Neural cell (in vitro differentiated cells): ENCODE data around the gene MPND. TPM values are rescaled to one million over a fixed set of nuclear protein-coding genes. Genes with fewer than 3 reads are reported as not detected.

Experiments
- H2AFZ ChIP-seq: fragments of 200-600, 300-800 bp; sonication (generic), shearing (Covaris generic); 2 replicates; pipeline ENCODE4 v1.6.0; 2014; ENCODE audit warnings: low read depth, mild to moderate bottlenecking, antibody characterized with exemption, low read length, moderate library complexity
- H3F3A ChIP-seq: fragments of 200-600 bp; shearing (Covaris generic); 2 replicates; pipeline ENCODE4 v1.6.1; 2016; ENCODE audit warnings: mild to moderate bottlenecking, moderate library complexity, mixed read lengths, antibody characterized with exemption, low read length; ENCODE audit not compliant: insufficient read depth, poor library complexity, severe bottlenecking
- H3K27ac ChIP-seq: fragments of 200-600, 300-800 bp; sonication (generic), shearing (Covaris generic); 2 replicates; pipeline ENCODE4 v1.5.1; 2014; ENCODE audit warnings: mild to moderate bottlenecking, low read length, moderate library complexity
- H3K27me3 ChIP-seq: fragments of 300-800, 200-600 bp; sonication (generic), shearing (Covaris generic); 2 replicates; pipeline ENCODE4 v1.6.0; 2014; ENCODE audit warnings: mild to moderate bottlenecking, low read depth, low read length, moderate library complexity; ENCODE audit not compliant: insufficient read depth
- H3K36me3 ChIP-seq: fragments of 300-800, 200-600 bp; sonication (generic), shearing (Covaris generic); 2 replicates; pipeline ENCODE4 v1.5.1; 2014; ENCODE audit warnings: mild to moderate bottlenecking, antibody characterized with exemption, low read length, moderate library complexity; ENCODE audit not compliant: insufficient read depth
- H3K4me2 ChIP-seq: fragments of 300-800, 200-600 bp; sonication (generic), shearing (Covaris generic); 2 replicates; pipeline ENCODE4 v1.6.0; 2014; ENCODE audit warnings: mild to moderate bottlenecking, low read length
- H3K4me3 ChIP-seq: fragments of 300-800, 200-600 bp; sonication (generic), shearing (Covaris generic); 2 replicates; pipeline ENCODE4 v1.5.1; 2014; ENCODE audit warnings: mild to moderate bottlenecking, low read length, moderate library complexity
- H3K79me2 ChIP-seq: fragments of 200-600 bp; shearing (Covaris generic); replicated peaks from 2 replicates; pipeline ENCODE4 v1.6.0; 2014; ENCODE audit warnings: mild to moderate bottlenecking, low read length, moderate library complexity; ENCODE audit not compliant: insufficient read depth
- H3K9ac ChIP-seq: fragments of 300-800, 200-600 bp; sonication (generic), shearing (Covaris generic); 2 replicates; pipeline ENCODE4 v1.6.1; 2016; ENCODE audit warnings: mild to moderate bottlenecking, low read length, mixed read lengths
- H3K9me2 ChIP-seq: fragments of 200-600 bp; shearing (Covaris generic); 2 replicates; pipeline ENCODE4 v1.6.1; 2016; ENCODE audit warnings: mild to moderate bottlenecking, low read length, mixed read lengths; ENCODE audit not compliant: insufficient read depth
- H3K9me3 ChIP-seq: fragments of 200-600, 300-800 bp; sonication (generic), shearing (Covaris generic); 2 replicates; pipeline ENCODE4 v1.6.1; 2016; ENCODE audit warnings: mild to moderate bottlenecking, mixed run types, low read length, moderate library complexity, mixed read lengths
- H4K20me1 ChIP-seq: fragments of 200-600 bp; shearing (Covaris generic); 2 replicates; pipeline ENCODE4 v1.6.1; 2016; ENCODE audit warnings: mild to moderate bottlenecking, mixed run types; ENCODE audit not compliant: insufficient read depth
- EP300 ChIP-seq: fragments of 450-650 bp; conservative IDR thresholded peaks from 2 replicates; pipeline ENCODE4 v1.6.1; 2014; ENCODE audit warnings: antibody characterized with exemption, mild to moderate bottlenecking, moderate library complexity; ENCODE audit not compliant: poor library complexity, severe bottlenecking
- EZH2 ChIP-seq: fragments of 200-600, 300-800 bp; shearing (Covaris generic), sonication (generic); IDR thresholded peaks from 2 replicates; pipeline ENCODE4 v1.6.1; 2014; ENCODE audit warnings: antibody characterized with exemption, low read length, borderline replicate concordance, mild to moderate bottlenecking; ENCODE audit not compliant: insufficient read depth, poor library complexity, severe bottlenecking
- MXI1 ChIP-seq: fragments of 450-650 bp; conservative IDR thresholded peaks from 2 replicates; pipeline ENCODE4 v1.6.1; 2014; ENCODE audit warnings: antibody characterized with exemption, mild to moderate bottlenecking; ENCODE audit not compliant: poor library complexity, severe bottlenecking
- POLR2AphosphoS5 ChIP-seq: IDR thresholded peaks from 2 replicates; pipeline ENCODE4 v1.6.1; 2012
- RAD21 ChIP-seq: fragments of 450-650 bp; conservative IDR thresholded peaks from 2 replicates; pipeline ENCODE4 v1.6.1; 2014; ENCODE audit warnings: antibody characterized with exemption, mild to moderate bottlenecking, moderate library complexity
- SMC3 ChIP-seq: fragments of 450-650 bp; conservative IDR thresholded peaks from 2 replicates; pipeline ENCODE4 v1.6.1; 2014; ENCODE audit warnings: antibody characterized with exemption, mild to moderate bottlenecking, moderate library complexity; ENCODE audit not compliant: poor library complexity
- TAF1 ChIP-seq: IDR thresholded peaks from 2 replicates; pipeline ENCODE4 v1.6.1; 2012; ENCODE audit warnings: low read depth
- polyA plus RNA-seq: library from polyadenylated mRNA; depleted of rRNA; stranded (reverse); fragments of >200 nt; gene quantifications from 2 replicates; pipeline ENCODE4 v1.2.3, GENCODE V29; 2014
- TF ChIP-seq, protein P1 (sequence below): fragments of 450-650 bp; IDR thresholded peaks from 2 replicates; pipeline ENCODE4 v1.5.1; 2014; ENCODE audit warnings: antibody characterized with exemption, mild to moderate bottlenecking, moderate library complexity; ENCODE audit not compliant: poor library complexity, severe bottlenecking
- TF ChIP-seq, protein P2 (sequence below): IDR thresholded peaks from 2 replicates; pipeline ENCODE4 v1.6.1; 2012; ENCODE audit warnings: borderline replicate concordance

The MPND gene
- polyA plus RNA-seq, 1 donor from 2014 or later, result 34.8 TPM

DNA sequence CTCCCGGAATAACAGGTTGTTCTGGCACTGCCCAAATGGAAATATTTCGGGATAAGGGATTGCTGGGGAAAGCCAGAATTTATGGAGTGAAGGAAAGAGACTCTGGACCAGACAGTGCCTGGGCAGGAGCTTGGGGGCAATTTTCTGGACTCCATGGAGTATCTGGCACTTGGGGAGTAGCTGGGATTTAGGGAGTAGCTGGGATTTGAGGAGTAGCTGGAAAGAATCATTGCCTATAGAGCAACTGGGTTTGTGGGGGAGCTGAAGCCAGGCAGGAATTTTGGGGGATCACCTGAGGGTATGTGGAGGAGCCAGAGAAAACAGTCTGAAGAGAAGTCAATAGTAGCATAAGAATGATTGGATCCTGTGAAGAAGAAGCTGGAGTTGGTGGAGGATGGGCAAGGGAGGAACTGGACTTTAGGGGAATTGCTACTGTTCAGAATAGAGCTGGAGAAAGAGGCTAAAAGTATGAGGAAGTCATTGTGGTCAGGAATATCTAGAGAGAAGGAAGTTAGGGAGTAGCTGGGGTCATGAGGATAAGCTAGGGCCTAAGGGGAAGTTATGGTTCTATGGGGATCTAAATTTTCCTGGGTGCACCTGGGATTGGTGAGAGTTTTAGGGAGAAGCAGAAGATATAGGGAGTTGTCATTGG, 24.2 kb upstream of the MPND start:
- Histone ChIP-seq H3F3A (no peaks in the 10 kb centered on the region), H3K4me2 (no peak overlapping the region), H4K20me1 (no peaks in the 10 kb centered on the region), H3K79me2 (no peaks in the 10 kb centered on the region), H2AFZ (no peak overlapping the region), H3K9me2 (no peaks in the 10 kb centered on the region), H3K9ac (no peak overlapping the region), H3K27me3 (no peaks in the 10 kb centered on the region), H3K27ac (no peak overlapping the region), H3K4me3 (no peak overlapping the region), H3K36me3 (peaks cover 10% of the 10 kb centered on the region), H3K9me3 (no peaks in the 10 kb centered on the region)
- TF ChIP-seq, protein P1, sequence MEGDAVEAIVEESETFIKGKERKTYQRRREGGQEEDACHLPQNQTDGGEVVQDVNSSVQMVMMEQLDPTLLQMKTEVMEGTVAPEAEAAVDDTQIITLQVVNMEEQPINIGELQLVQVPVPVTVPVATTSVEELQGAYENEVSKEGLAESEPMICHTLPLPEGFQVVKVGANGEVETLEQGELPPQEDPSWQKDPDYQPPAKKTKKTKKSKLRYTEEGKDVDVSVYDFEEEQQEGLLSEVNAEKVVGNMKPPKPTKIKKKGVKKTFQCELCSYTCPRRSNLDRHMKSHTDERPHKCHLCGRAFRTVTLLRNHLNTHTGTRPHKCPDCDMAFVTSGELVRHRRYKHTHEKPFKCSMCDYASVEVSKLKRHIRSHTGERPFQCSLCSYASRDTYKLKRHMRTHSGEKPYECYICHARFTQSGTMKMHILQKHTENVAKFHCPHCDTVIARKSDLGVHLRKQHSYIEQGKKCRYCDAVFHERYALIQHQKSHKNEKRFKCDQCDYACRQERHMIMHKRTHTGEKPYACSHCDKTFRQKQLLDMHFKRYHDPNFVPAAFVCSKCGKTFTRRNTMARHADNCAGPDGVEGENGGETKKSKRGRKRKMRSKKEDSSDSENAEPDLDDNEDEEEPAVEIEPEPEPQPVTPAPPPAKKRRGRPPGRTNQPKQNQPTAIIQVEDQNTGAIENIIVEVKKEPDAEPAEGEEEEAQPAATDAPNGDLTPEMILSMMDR, result no peak
- no peak for TF ChIP-seq RAD21
- no peak for TF ChIP-seq EP300
- no peak for TF ChIP-seq MXI1
- TF ChIP-seq SMC3, result no peak
- TF ChIP-seq, protein P2, sequence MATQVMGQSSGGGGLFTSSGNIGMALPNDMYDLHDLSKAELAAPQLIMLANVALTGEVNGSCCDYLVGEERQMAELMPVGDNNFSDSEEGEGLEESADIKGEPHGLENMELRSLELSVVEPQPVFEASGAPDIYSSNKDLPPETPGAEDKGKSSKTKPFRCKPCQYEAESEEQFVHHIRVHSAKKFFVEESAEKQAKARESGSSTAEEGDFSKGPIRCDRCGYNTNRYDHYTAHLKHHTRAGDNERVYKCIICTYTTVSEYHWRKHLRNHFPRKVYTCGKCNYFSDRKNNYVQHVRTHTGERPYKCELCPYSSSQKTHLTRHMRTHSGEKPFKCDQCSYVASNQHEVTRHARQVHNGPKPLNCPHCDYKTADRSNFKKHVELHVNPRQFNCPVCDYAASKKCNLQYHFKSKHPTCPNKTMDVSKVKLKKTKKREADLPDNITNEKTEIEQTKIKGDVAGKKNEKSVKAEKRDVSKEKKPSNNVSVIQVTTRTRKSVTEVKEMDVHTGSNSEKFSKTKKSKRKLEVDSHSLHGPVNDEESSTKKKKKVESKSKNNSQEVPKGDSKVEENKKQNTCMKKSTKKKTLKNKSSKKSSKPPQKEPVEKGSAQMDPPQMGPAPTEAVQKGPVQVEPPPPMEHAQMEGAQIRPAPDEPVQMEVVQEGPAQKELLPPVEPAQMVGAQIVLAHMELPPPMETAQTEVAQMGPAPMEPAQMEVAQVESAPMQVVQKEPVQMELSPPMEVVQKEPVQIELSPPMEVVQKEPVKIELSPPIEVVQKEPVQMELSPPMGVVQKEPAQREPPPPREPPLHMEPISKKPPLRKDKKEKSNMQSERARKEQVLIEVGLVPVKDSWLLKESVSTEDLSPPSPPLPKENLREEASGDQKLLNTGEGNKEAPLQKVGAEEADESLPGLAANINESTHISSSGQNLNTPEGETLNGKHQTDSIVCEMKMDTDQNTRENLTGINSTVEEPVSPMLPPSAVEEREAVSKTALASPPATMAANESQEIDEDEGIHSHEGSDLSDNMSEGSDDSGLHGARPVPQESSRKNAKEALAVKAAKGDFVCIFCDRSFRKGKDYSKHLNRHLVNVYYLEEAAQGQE, result no peak
- TF ChIP-seq EZH2, result no peak
- no peak for TF ChIP-seq TAF1
- no peak for TF ChIP-seq POLR2AphosphoS5

DNA sequence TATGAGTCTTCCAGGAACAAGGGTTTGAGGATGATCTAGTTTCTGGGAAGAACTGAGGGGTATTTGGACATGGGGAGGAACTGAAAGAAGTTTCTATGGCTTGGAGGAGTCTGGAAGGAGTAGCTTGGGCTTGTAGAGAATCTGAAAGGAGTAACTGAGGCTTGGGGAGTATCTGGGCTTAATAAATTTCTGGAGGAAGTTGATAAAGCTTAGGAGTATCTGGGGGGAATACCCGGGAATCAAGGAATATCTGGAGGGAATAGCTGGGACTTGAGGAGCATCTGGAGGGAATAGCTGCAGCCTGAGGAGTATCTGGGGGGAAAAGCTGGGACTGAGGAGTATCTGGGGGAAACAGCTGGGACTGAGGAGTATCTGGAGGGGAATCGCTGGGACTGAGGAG, 22.9 kb upstream of the MPND start:
- TF ChIP-seq, protein P1, result no peak
- TF ChIP-seq EP300, result no peak
- TF ChIP-seq SMC3, result no peak
- TF ChIP-seq, protein P2, result no peak
- no peak for TF ChIP-seq RAD21
- Histone ChIP-seq H3K4me3 (no peak overlapping the region), H3K36me3 (peaks cover 10% of the 10 kb centered on the region), H3K4me2 (no peak overlapping the region), H3K9me3 (no peaks in the 10 kb centered on the region), H3K9ac (no peak overlapping the region), H3K27ac (no peak overlapping the region), H2AFZ (no peak overlapping the region), H3F3A (no peaks in the 10 kb centered on the region), H4K20me1 (no peaks in the 10 kb centered on the region), H3K79me2 (no peaks in the 10 kb centered on the region), H3K9me2 (no peaks in the 10 kb centered on the region), H3K27me3 (no peaks in the 10 kb centered on the region)
